Panc1 (cell line): ENCODE data around the gene FGR.

ENCODE experiments used
- CTCF ChIP-seq: fragments of 450-650 bp; IDR thresholded peaks from 2 replicates; pipeline ENCODE4 v1.5.1; 2017; ENCODE audit warnings: mild to moderate bottlenecking
- TCF7L2 ChIP-seq: IDR thresholded peaks from 2 replicates; pipeline ENCODE4 v1.6.1; 2011; ENCODE audit warnings: mild to moderate bottlenecking, low read depth, low read length, inconsistent platforms
- TF ChIP-seq, protein P1 (sequence below), 2 experiments: IDR thresholded peaks; 2 replicates each; pipeline ENCODE4 v1.6.1; 2011 to 2012; ENCODE audit warnings: low read depth in 2 of 2, control low read depth in 1 of 2, low read length in 1 of 2, mild to moderate bottlenecking in 1 of 2, moderate library complexity in 1 of 2; ENCODE audit not compliant: insufficient read depth in 1 of 2

- no peak for TF ChIP-seq CTCF
- TF ChIP-seq, protein P1, sequence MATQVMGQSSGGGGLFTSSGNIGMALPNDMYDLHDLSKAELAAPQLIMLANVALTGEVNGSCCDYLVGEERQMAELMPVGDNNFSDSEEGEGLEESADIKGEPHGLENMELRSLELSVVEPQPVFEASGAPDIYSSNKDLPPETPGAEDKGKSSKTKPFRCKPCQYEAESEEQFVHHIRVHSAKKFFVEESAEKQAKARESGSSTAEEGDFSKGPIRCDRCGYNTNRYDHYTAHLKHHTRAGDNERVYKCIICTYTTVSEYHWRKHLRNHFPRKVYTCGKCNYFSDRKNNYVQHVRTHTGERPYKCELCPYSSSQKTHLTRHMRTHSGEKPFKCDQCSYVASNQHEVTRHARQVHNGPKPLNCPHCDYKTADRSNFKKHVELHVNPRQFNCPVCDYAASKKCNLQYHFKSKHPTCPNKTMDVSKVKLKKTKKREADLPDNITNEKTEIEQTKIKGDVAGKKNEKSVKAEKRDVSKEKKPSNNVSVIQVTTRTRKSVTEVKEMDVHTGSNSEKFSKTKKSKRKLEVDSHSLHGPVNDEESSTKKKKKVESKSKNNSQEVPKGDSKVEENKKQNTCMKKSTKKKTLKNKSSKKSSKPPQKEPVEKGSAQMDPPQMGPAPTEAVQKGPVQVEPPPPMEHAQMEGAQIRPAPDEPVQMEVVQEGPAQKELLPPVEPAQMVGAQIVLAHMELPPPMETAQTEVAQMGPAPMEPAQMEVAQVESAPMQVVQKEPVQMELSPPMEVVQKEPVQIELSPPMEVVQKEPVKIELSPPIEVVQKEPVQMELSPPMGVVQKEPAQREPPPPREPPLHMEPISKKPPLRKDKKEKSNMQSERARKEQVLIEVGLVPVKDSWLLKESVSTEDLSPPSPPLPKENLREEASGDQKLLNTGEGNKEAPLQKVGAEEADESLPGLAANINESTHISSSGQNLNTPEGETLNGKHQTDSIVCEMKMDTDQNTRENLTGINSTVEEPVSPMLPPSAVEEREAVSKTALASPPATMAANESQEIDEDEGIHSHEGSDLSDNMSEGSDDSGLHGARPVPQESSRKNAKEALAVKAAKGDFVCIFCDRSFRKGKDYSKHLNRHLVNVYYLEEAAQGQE (IDR thresholded peaks at IDR 0.05; ENCODE audit: insufficient read depth in 1 of 2, low read depth in 2 of 2, low read length in 1 of 2) = no peak
- no peak for TF ChIP-seq TCF7L2
Measured at GRCh38 chr1:27638047-27638734, 3.2 kb upstream of the FGR start.
